ENCODE results near the gene GINS2. TPM values are rescaled to one million over a fixed set of nuclear protein-coding genes. Genes with fewer than 3 reads are reported as not detected.

The GINS2 gene
- total RNA-seq, 1 donor from 2014 or later = 1.1 TPM

DNA sequence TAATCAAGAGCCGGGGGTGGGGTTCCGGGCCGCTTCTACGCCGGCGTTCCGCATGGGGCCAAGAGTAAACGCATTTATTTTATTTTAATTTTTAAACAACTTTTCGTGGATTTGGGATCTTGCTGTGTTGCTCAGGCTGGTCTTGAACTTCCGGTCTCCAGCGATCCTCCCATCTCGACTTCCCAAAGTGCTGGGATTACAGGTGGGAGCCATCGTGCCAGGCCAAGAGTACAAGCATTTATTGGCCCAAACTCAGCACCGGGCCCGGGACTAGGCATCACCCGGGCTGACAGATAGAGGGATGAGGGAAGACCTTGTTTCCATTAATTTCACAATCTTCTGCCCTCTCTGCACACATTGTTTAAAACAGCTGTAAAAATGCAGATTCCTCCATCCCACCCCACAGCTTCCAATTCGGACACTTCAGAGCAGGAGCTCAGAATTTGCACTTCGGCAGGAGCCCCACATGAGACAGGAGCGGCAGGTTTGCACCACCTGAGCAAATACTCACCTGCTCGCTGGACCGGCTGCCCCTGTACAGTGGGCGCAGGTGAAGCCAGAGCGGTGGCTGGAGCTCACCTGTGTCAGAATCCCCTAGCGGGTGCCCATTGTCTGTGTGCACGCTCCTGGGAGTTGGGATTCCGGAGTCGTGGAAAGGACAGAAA lies 663 bp upstream of the GINS2 start:
- TF ChIP-seq, protein P1, sequence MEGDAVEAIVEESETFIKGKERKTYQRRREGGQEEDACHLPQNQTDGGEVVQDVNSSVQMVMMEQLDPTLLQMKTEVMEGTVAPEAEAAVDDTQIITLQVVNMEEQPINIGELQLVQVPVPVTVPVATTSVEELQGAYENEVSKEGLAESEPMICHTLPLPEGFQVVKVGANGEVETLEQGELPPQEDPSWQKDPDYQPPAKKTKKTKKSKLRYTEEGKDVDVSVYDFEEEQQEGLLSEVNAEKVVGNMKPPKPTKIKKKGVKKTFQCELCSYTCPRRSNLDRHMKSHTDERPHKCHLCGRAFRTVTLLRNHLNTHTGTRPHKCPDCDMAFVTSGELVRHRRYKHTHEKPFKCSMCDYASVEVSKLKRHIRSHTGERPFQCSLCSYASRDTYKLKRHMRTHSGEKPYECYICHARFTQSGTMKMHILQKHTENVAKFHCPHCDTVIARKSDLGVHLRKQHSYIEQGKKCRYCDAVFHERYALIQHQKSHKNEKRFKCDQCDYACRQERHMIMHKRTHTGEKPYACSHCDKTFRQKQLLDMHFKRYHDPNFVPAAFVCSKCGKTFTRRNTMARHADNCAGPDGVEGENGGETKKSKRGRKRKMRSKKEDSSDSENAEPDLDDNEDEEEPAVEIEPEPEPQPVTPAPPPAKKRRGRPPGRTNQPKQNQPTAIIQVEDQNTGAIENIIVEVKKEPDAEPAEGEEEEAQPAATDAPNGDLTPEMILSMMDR (IDR thresholded peaks at IDR 0.05) = no peak
- H3K36me3 ChIP-seq = no peaks in the 10 kb centered on the region
- intact Hi-C loops (cut with DNase I) = no loop called here
- peak overlapping the region; percentile 77 for H3K4me3 ChIP-seq
- peak in 1 of 2 donors; percentile 13 for ATAC-seq
- no peaks in the 10 kb centered on the region for H3K9me3 ChIP-seq
- peaks cover 4% of the 10 kb centered on the region for H3K27me3 ChIP-seq (ENCODE audit: low read depth)
- H3K27ac ChIP-seq = no peak overlapping the region
- H3K4me1 ChIP-seq = peaks cover 9% of the 10 kb centered on the region
- no peak for DNase-seq

DNA sequence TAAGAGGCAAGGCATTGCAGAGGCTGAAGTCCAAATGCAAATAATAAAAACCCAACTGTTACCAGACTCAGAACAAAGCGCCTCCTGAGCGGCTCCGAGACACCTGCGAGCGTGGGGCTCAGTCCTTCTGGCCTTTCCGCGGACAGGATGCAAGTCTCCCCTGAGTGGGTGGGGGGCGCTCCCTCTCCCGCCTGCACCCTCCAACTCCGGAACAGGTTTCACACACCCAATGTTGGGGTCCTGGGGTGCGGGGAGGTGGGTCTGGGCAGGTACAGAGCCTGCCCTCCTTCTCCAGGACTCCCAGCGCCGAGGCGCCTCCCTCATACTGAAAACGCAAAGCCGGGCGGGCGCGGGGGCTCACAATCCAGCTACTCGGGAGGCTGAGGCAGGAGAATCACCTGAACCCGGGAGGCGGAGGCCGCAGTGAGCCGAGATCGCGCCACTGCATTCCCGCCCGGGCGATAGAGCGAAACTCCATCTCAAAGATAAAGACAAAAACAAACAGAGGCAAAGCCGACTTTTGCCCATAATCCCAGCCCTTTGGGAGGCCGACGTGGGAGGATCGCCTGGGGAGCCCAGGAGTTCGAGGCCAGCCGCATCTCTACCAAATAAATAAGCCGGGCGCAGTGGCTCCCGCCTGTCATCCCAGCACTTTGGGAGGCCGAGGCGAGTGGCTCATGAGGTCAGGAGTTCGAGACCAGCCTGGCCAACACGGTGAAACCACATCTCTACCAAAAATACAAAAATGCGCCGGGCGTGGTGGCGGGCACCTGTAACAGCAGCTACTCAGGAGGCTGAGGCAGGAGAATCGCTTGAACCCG lies 893 bp downstream of the GINS2 start:
- intact Hi-C loops (cut with DNase I) = no loop called here
- TF ChIP-seq, protein P1 (IDR thresholded peaks at IDR 0.05) = no peak
- H3K36me3 ChIP-seq = no peaks in the 10 kb centered on the region
- peak overlapping the region; percentile 77 for H3K4me3 ChIP-seq
- DNase-seq = peak; percentile 34
- peaks cover 4% of the 10 kb centered on the region for H3K27me3 ChIP-seq (ENCODE audit: low read depth)
- H3K4me1 ChIP-seq = peaks cover 9% of the 10 kb centered on the region
- no peaks in the 10 kb centered on the region for H3K9me3 ChIP-seq
- no peak for ATAC-seq
- no peak overlapping the region for H3K27ac ChIP-seq

DNA sequence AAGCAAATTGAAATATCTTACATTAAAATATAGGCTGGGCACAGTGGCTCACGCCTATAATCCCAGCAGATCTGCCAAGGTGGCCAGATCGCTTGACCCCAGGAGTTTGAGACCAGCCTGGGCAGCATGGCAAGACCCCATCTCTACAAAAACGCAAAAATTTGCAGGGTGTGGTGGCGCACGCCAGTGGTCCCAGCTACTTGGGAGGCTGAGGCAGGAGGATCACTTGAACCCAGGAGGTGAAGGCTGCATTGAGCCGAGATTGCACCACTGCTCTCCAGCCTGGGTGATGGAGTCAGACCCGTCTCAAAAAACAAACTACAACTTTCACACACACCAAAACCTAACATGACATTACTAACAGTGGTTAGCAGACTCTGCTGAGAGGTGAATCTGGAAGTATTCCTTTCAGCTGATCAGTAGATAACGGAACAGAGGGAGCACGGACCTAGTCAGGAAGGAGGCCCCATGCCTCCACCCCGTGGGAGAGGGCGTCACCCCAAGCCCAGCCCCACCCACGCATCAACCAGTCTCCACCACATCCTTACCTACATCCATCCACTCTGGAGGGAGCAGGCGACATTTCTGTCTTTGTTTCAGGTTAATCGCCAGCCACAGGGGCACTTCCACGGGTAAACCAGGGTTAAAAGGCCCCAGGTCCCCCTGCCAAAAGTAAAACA lies 1.7 kb downstream of the GINS2 start:
- peaks cover 4% of the 10 kb centered on the region for H3K27me3 ChIP-seq (ENCODE audit: low read depth)
- ATAC-seq = no peak
- no peak overlapping the region for H3K4me3 ChIP-seq
- DNase-seq = peak; percentile 15
- H3K4me1 ChIP-seq = peaks cover 9% of the 10 kb centered on the region
- intact Hi-C loops (cut with DNase I) = no loop called here
- H3K36me3 ChIP-seq = no peaks in the 10 kb centered on the region
- no peak overlapping the region for H3K27ac ChIP-seq
- H3K9me3 ChIP-seq = no peaks in the 10 kb centered on the region
- TF ChIP-seq, protein P1 (IDR thresholded peaks at IDR 0.05) = no peak

DNA sequence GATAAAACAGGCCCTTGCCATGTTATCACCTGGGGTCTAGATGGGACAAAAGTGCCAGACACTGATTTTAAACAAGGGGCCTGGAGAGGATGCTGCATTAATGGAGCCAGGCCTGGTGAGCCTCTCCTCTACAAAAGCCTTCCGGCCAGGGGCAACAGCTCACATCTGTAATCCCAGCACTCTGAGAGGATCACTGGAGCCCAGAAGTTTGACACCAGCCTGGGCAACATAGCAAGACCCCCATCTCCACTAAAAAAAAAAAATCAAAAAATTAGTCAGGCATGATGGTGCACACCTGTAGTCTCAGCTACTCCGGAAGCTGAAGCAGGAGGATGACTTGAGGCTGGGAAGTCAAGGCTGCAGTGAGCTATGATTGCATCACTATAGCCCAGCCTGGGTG lies 3.5 kb downstream of the GINS2 start:
- Histone ChIP-seq H3K4me3 (no peak overlapping the region), H3K4me1 (peaks cover 13% of the 10 kb centered on the region), H3K27ac (no peak overlapping the region), H3K9me3 (no peaks in the 10 kb centered on the region), H3K27me3 (ENCODE audit: low read depth) (peaks cover 4% of the 10 kb centered on the region), H3K36me3 (no peaks in the 10 kb centered on the region)
- intact Hi-C loops (cut with DNase I) = no loop called here
- peak; percentile 15 for DNase-seq
- ATAC-seq = no peak
- TF ChIP-seq, protein P1 (IDR thresholded peaks at IDR 0.05) = no peak

DNA sequence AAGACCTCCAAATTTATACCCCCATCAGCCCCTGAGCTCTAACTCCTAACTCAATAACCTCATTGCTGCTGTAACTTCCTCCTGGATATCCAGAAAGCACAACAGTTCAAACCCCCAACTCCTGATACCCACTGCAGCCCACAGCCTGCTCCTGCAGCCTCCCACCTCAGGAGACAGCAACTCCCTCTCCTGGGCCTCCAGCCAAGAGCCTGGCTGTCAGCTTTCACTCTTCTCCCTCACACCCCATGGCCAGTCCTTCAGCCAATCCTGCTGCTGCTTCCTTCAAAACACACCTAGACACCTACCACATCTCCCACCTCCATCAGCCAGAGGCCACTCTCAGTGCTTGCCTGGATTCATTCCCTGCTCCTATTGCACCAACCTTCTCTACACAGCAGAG lies 5.4 kb downstream of the GINS2 start:
- Histone ChIP-seq H3K9me3 (no peaks in the 10 kb centered on the region), H3K36me3 (peaks cover 7% of the 10 kb centered on the region), H3K27me3 (ENCODE audit: low read depth) (no peaks in the 10 kb centered on the region), H3K4me3 (no peak overlapping the region), H3K27ac (no peak overlapping the region), H3K4me1 (peaks cover 4% of the 10 kb centered on the region)
- TF ChIP-seq, protein P1 (IDR thresholded peaks at IDR 0.05) = no peak
- DNase-seq (peak; percentile 3), ATAC-seq (no peak)
- intact Hi-C loops (cut with DNase I) = no loop called here

Data from lower lobe of right lung (tissue), 2 donors.